AG09309 (cell line): Measurements from ENCODE around the gene DUS3L.
"Not testable (repeated sequence)": the region's sequence is repeated elsewhere in the genome, so short reads cannot be mapped to it uniquely, and the experiment has no call there.

Experiments used
- DNase-seq: peaks from one replicate; pipeline ENCODE4 v3.0.0-alpha.2; 2010; ENCODE audit warnings: low read depth
- H3K4me3 ChIP-seq: 2 replicates; pipeline ENCODE4 v1.5.1; 2011; ENCODE audit warnings: mild to moderate bottlenecking, low read depth, low read length, moderate library complexity; ENCODE audit not compliant: control insufficient read depth
- CTCF ChIP-seq: IDR thresholded peaks from 2 replicates; pipeline ENCODE4 v1.5.1; 2011; ENCODE audit warnings: mild to moderate bottlenecking, low read depth, low read length, inconsistent platforms; ENCODE audit not compliant: insufficient read depth, control insufficient read depth; ENCODE audit errors: missing control alignments

Gene DUS3L

GRCh38 chr19:5782945-5783919 is 7.7 kb downstream of the DUS3L start:
- no peak for TF ChIP-seq CTCF
- no peak overlapping the region for H3K4me3 ChIP-seq
- no peak for DNase-seq

GRCh38 chr19:5782322-5782721 is 8.6 kb downstream of the DUS3L start:
- no peak for TF ChIP-seq CTCF
- DNase-seq = no peak

GRCh38 chr19:5780916-5781315 is 10.0 kb downstream of the DUS3L start:
- not testable (repeated sequence) for DNase-seq, H3K4me3 ChIP-seq

More at GRCh38 chr19:5782322-5782721, 8.6 kb downstream of the DUS3L start:
- no peak overlapping the region for H3K4me3 ChIP-seq

GRCh38 chr19:5778402-5778801 is 12.6 kb downstream of the DUS3L start:
- TF ChIP-seq CTCF = no peak
- no peak overlapping the region for H3K4me3 ChIP-seq
- DNase-seq = no peak

GRCh38 chr19:5775668-5776309 is 15.2 kb downstream of the DUS3L start:
- H3K4me3 ChIP-seq = no peak overlapping the region
- DNase-seq = peak; percentile 48
- no peak for TF ChIP-seq CTCF

- TF ChIP-seq CTCF = no peak
- no peak overlapping the region for H3K4me3 ChIP-seq
- DNase-seq = no peak
Measured at GRCh38 chr19:5774921-5775320, 16.0 kb downstream of the DUS3L start.

- TF ChIP-seq CTCF = no peak
- DNase-seq = no peak
- H3K4me3 ChIP-seq = no peak overlapping the region
Measured at GRCh38 chr19:5773276-5773675, 17.7 kb downstream of the DUS3L start.
